Spleen (tissue), 11 donors: ENCODE data around the gene RECK. TPM values are rescaled to one million over a fixed set of nuclear protein-coding genes. Genes with fewer than 3 reads are reported as not detected.

ENCODE experiments used
- DNase-seq: peaks from one replicate; pipeline ENCODE4 v3.0.0-alpha.2; 2020
- H3K27ac ChIP-seq, 8 donors: fragments of 200-600 bp; sonication (generic) in 7 of 8; 1 replicate in 4 of 8; 2 replicates in 4 of 8; pipeline versions ENCODE4 v1.5.0 to v1.8.0; 2016 to 2021; ENCODE audit warnings: inconsistent platforms in 4 of 8, mild to moderate bottlenecking in 4 of 8, moderate library complexity in 1 of 8
- H3K27me3 ChIP-seq, 7 donors: fragments of 200-600 bp; sonication (generic) in 6 of 7; replicated peaks in 1 of 7; 1 replicate in 4 of 7; 2 replicates in 3 of 7; pipeline versions ENCODE4 v1.5.0 to v1.8.0; 2016 to 2021; ENCODE audit warnings: inconsistent platforms in 3 of 7, mild to moderate bottlenecking in 1 of 7
- H3K36me3 ChIP-seq, 6 donors: fragments of 200-600 bp; sonication (generic) in 5 of 6; 1 replicate in 4 of 6; 2 replicates in 2 of 6; pipeline versions ENCODE4 v1.5.0 to v1.8.0; 2016 to 2021; ENCODE audit warnings: inconsistent platforms in 2 of 6
- H3K4me1 ChIP-seq, 6 donors: fragments of 200-600 bp; sonication (generic) in 5 of 6; 1 replicate in 3 of 6; 2 replicates in 3 of 6; pipeline versions ENCODE4 v1.5.0 to v1.8.0; 2016 to 2021; ENCODE audit warnings: inconsistent platforms in 3 of 6
- H3K4me3 ChIP-seq, 8 donors: fragments of 200-600 bp; sonication (generic) in 7 of 8; 1 replicate in 4 of 8; 2 replicates in 4 of 8; pipeline versions ENCODE4 v1.5.0 to v1.8.0; 2016 to 2021; ENCODE audit warnings: inconsistent platforms in 4 of 8, mild to moderate bottlenecking in 4 of 8, moderate library complexity in 2 of 8
- H3K9me3 ChIP-seq, 8 donors: fragments of 200-600 bp; sonication (generic) in 7 of 8; 1 replicate in 4 of 8; 2 replicates in 4 of 8; pipeline versions ENCODE4 v1.5.0 to v1.8.0; 2016 to 2021; ENCODE audit warnings: inconsistent platforms in 4 of 8
- POLR2A ChIP-seq, 3 donors: fragments of 450-650 bp; IDR thresholded peaks; one replicate each; pipeline ENCODE4 v1.5.1; 2017; ENCODE audit warnings: antibody characterized with exemption in 3 of 3, mild to moderate bottlenecking in 1 of 3
- POLR2AphosphoS5 ChIP-seq, 3 donors: sonication (generic); formaldehyde crosslinking; IDR thresholded peaks; one replicate each; pipeline ENCODE4 v1.5.1; 2017; ENCODE audit warnings: antibody characterized with exemption in 3 of 3
- whole genome bisulfite sequencing, 5 donors: extraction: QIAGEN DNeasy Blood & Tissue Kit in 3 of 5; methylation state at CpG; one replicate each; pipeline versions ENCODE4 v1.1.5 to v1.1.7; 2013 to 2018; 5-methylcytosine and 5-hydroxymethylcytosine counted together
- intact Hi-C: fragments of 100-400 bp; cut with DNase I; formaldehyde crosslinking; loops from one replicate; pipeline ENCODE4 v1.15.0; 2023; ENCODE audit warnings: low total_unique reads
- polyA plus RNA-seq, 3 donors: library from polyadenylated mRNA; stranded (reverse); fragments of 200-250 nt; gene quantifications; one replicate each; pipeline ENCODE4 v1.2.1, GENCODE V29; 2013
- total RNA-seq, 7 donors: library from RNA; depleted of rRNA in 3 of 7; stranded (reverse); fragments of >200 nt in 3 of 7; fragmentation: NEBNext Ultra II Directional in 4 of 7; extraction: Animal tissue kit (Norgen Biotek cat#: 25700) in 4 of 7; gene quantifications; one replicate each; pipeline versions ENCODE4 v1.1.0 to v1.2.1, GENCODE V29; 2016 to 2021
- TF ChIP-seq, protein P1 (sequence below), 11 experiments: fragments of 200-600 bp in 7 of 11; fragments of 450-650 bp in 4 of 11; sonication (generic) in 4 of 11; IDR thresholded peaks in 8 of 11; conservative IDR thresholded peaks in 3 of 11; 1 replicate in 7 of 11; 2 replicates in 4 of 11; pipeline versions ENCODE4 v1.4.0 to v1.8.0; 2016 to 2021; ENCODE audit warnings: antibody characterized with exemption in 11 of 11, inconsistent platforms in 4 of 11, mild to moderate bottlenecking in 1 of 11
- donor health status: healthy with polysubstance abuse.
- donor health status: DM: no; HTN: no; CAD: no; lungs with moderate emphysema.
- donor health status: DM: no; HTN: no; CAD: no.
- donor health status: Bipolar disorder and iron deficiency.
- donor health status: healthy.
- donor health status: DM: no; HTN: no; CAD: no.
- donor health status: DM: yes; HTN: yes; CAD: no.

RECK gene
- total and polyA plus RNA-seq, 10 donors: 2.7 to 16.0 (median 9.8) TPM

DNA sequence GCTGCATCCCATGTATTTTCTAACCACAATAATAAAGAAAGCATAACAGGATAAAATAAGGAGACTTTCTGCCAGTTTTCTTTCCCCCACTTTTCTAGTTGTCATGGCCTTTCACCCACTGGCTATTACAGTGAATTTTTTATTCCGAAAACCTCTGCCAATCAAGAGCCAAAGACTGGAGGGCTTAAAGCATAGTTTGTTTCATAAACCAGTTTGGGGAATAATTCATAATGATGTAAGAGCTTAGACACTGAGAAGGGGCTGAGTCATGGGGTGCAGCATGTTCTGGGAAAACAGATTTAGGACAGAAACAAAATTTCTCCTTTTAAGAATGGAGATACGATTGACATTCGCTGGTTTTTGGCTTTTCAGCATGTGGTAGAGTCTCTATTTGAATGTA lies 95.4 kb downstream of the RECK start:
- WGBS, 5 donors: 82 to 91% (median 87%) methylated on average over 3 of the region's 3 CpGs
- TF ChIP-seq, protein P1, sequence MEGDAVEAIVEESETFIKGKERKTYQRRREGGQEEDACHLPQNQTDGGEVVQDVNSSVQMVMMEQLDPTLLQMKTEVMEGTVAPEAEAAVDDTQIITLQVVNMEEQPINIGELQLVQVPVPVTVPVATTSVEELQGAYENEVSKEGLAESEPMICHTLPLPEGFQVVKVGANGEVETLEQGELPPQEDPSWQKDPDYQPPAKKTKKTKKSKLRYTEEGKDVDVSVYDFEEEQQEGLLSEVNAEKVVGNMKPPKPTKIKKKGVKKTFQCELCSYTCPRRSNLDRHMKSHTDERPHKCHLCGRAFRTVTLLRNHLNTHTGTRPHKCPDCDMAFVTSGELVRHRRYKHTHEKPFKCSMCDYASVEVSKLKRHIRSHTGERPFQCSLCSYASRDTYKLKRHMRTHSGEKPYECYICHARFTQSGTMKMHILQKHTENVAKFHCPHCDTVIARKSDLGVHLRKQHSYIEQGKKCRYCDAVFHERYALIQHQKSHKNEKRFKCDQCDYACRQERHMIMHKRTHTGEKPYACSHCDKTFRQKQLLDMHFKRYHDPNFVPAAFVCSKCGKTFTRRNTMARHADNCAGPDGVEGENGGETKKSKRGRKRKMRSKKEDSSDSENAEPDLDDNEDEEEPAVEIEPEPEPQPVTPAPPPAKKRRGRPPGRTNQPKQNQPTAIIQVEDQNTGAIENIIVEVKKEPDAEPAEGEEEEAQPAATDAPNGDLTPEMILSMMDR (IDR thresholded peaks at IDR 0.05 in 8 of 11, conservative IDR thresholded peaks at IDR 0.05 in 3 of 11): no peak
- no peak for TF ChIP-seq POLR2A (IDR thresholded peaks at IDR 0.05)
- no peak for TF ChIP-seq POLR2AphosphoS5 (IDR thresholded peaks at IDR 0.05)

DNA sequence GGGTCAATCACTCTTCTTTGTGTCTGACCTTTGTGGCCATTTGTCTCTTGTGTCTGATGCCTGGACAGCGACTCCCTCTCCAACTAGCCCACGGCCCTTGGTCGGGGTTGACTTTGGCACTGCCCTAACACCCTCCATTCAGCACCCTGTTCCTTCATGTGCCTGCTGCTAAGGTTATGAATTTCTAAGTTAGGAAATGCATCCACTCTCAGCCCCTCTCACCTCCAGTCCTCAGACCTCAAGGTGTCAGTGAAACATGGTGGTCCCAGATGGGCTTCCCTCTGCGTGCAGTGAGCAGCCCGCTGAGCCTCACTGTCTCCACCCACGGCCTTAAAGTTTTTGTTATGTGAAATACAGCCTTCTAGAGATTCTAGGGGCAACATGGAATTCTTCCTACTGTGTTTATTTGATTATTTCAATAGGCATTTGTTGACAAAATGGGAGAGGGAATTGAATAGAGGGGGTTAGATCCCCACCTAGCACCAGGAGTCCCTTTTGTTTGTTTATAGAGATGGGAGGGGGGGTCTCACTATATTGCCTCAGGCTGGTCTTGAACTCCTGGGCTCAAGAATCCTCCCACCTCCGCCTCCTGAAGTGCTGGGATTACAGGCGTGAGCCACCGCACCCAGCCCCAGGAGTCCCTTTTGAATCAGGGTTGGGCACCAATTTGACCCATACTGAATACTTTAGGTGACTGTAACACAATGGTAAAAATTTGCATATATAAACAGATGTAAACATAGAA lies 98.2 kb downstream of the RECK start:
- peaks cover 0 to 4% (median 0%) of the 10 kb centered on the region in 7 donors for H3K27me3 ChIP-seq
- H3K27ac ChIP-seq: no peak overlapping the region
- peaks cover 16 to 45% (median 37%) of the 10 kb centered on the region in 6 donors for H3K4me1 ChIP-seq
- intact Hi-C loops: no loop called here
- H3K4me3 ChIP-seq: no peak overlapping the region
- peaks cover 0 to 9% (median 0%) of the 10 kb centered on the region in 6 donors for H3K36me3 ChIP-seq
- H3K9me3 ChIP-seq: no peaks in the 10 kb centered on the region
- TF ChIP-seq, protein P1 (IDR thresholded peaks at IDR 0.05 in 8 of 11, conservative IDR thresholded peaks at IDR 0.05 in 3 of 11): no peak
- TF ChIP-seq POLR2AphosphoS5 (IDR thresholded peaks at IDR 0.05): no peak
- TF ChIP-seq POLR2A (IDR thresholded peaks at IDR 0.05): no peak
- DNase-seq: no peak
- 90 to 96% (median 92%) methylated on average over 9 of the region's 9 CpGs for WGBS, 5 donors

More for the DNA sequence above, 95.4 kb downstream of the RECK start:
- H3K4me3 ChIP-seq: no peak overlapping the region
- H3K27ac ChIP-seq: no peak overlapping the region
- no peaks in the 10 kb centered on the region for H3K9me3 ChIP-seq
- peaks cover 0 to 4% (median 0%) of the 10 kb centered on the region in 7 donors for H3K27me3 ChIP-seq
- no peak for DNase-seq
- no peaks in the 10 kb centered on the region for H3K36me3 ChIP-seq
- intact Hi-C loops: no loop called here
- H3K4me1 ChIP-seq: peaks cover 2 to 40% (median 23%) of the 10 kb centered on the region in 6 donors

DNA sequence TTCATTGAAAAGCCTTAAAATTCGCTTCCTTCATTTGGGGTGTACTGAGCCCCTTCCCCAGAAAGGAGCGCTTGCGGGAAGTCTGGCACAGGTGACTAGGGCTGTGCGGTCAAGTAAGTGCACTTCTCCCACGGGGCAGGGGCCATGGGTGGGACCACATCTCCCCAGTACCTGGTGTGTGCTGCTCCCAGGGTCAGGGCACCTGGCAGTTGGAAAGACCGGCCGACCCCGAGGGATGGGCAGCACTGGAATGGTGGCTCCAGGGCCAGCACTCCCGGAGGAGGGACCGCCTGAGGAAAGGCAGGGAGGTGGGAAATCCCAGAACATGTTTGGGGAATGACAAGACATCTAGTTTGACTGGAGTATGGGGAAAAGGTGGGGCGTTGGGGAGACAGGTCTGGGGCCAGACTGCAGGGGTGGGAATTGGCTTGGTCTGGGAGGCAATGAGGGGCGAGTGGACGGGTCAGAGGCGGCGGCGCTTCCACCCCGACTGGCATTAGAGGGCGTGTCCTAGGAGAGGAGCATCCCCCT lies 99.1 kb downstream of the RECK start:
- WGBS, 5 donors: 8 to 20% (median 18%) methylated on average over 18 of the region's 18 CpGs
- peaks cover 19 to 54% (median 46%) of the 10 kb centered on the region in 6 donors for H3K4me1 ChIP-seq
- peak overlapping the region in 7 of 8 donors; percentile 82 to 95 (median 88) for H3K27ac ChIP-seq
- peaks cover 0 to 4% (median 0%) of the 10 kb centered on the region in 7 donors for H3K27me3 ChIP-seq
- peak overlapping the region; percentile 51 to 93 (median 76) for H3K4me3 ChIP-seq
- intact Hi-C loops: no loop called here
- peaks cover 0 to 9% (median 0%) of the 10 kb centered on the region in 6 donors for H3K36me3 ChIP-seq
- TF ChIP-seq, protein P1 (IDR thresholded peaks at IDR 0.05 in 8 of 11, conservative IDR thresholded peaks at IDR 0.05 in 3 of 11): peak in 1 of 11 experiments; percentile 10
- TF ChIP-seq POLR2A (IDR thresholded peaks at IDR 0.05) (no peak), POLR2AphosphoS5 (IDR thresholded peaks at IDR 0.05) (no peak)
- H3K9me3 ChIP-seq: no peaks in the 10 kb centered on the region
- no peak for DNase-seq
